ENCODE measurements around the gene UNK.
"Not testable (repeated sequence)": the region's sequence is repeated elsewhere in the genome, so short reads cannot be mapped to it uniquely, and the experiment has no call there.

UNK gene

GRCh38 chr17:75836605-75837004, 52.0 kb downstream of the UNK start:
- DNase-seq = no peak

- DNase-seq = no peak
These were observed 53.3 kb downstream of the UNK start for GRCh38 chr17:75837899-75838298.

- DNase-seq = no peak
These were observed 53.8 kb downstream of the UNK start for GRCh38 chr17:75838410-75838809.

- no peak for DNase-seq
These were observed 55.6 kb downstream of the UNK start for GRCh38 chr17:75839942-75840798.

- DNase-seq = no peak
These were observed 56.2 kb downstream of the UNK start for GRCh38 chr17:75840799-75841164.

- DNase-seq = no peak
These were observed 57.8 kb downstream of the UNK start for GRCh38 chr17:75842411-75842810.

- DNase-seq = no peak
These were observed 58.5 kb downstream of the UNK start for GRCh38 chr17:75842963-75843576.

- DNase-seq = peak in 3 of 4 experiments; percentile 33 to 60 (median 56)
These were observed 59.2 kb downstream of the UNK start, which contains the start of gene UNC13D for GRCh38 chr17:75843577-75844529. TSS of gene UNC13D (minus strand) at chr17:75844404. CDS start at chr17:75844337, 67 bp downstream.

- DNase-seq = no peak
These were observed 60.0 kb downstream of the UNK start for GRCh38 chr17:75844530-75845057.

- DNase-seq = peak in 2 of 4 experiments; percentile 34 to 44
These were observed 60.6 kb downstream of the UNK start for GRCh38 chr17:75845058-75845711.

GRCh38 chr17:75845933-75846691, 61.5 kb downstream of the UNK start:
- no peak for DNase-seq

GRCh38 chr17:75846692-75847613, 62.3 kb downstream of the UNK start:
- DNase-seq = no peak

- no peak for DNase-seq
These were observed 63.3 kb downstream of the UNK start for GRCh38 chr17:75847614-75848522.

GRCh38 chr17:75848523-75849278, 64.1 kb downstream of the UNK start:
- peak; percentile 56 to 81 (median 69) for DNase-seq

GRCh38 chr17:75849279-75849646, 64.7 kb downstream of the UNK start:
- no peak for DNase-seq

GRCh38 chr17:75849724-75850123, 65.1 kb downstream of the UNK start:
- no peak for DNase-seq

GRCh38 chr17:75850928-75851692, 66.5 kb downstream of the UNK start:
- no peak for DNase-seq

GRCh38 chr17:75851693-75851991, 67.0 kb downstream of the UNK start:
- DNase-seq = not testable (repeated sequence)

All from activated CD4-positive, CD25-positive, alpha-beta regulatory T cell (primary cell).